ENCODE measurements around the gene XRRA1. TPM values are rescaled to one million over a fixed set of nuclear protein-coding genes. Genes with fewer than 3 reads are reported as not detected.

Gene XRRA1
- total RNA-seq, 1 donor from 2014 or later, result 16.1 TPM

DNA sequence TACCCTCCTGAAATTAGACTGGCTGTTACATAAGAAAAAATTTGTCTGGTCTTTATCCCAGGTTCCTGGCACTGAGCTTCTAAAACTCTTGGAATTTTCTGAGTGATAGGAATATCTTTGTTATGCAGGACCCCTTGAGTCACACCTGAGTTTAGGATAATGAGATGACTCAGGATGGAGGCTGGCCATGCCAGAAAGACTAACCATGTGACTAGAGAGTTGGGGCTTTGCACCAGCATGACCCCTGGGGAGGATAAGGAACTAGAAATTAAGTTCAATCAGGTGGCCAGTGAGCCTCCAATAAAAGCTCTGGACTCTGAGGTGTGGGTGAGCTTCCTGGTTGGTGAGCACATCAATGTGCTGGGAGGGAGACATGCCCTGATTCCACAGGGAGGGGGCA lies 88.1 kb downstream of the XRRA1 start:
- Mint-ChIP-seq H3K27ac (ENCODE audit: unreplicated experiment) (no peak overlapping the region), H3K4me3 (ENCODE audit: unreplicated experiment) (no peak overlapping the region)
- TF ChIP-seq, protein P1, sequence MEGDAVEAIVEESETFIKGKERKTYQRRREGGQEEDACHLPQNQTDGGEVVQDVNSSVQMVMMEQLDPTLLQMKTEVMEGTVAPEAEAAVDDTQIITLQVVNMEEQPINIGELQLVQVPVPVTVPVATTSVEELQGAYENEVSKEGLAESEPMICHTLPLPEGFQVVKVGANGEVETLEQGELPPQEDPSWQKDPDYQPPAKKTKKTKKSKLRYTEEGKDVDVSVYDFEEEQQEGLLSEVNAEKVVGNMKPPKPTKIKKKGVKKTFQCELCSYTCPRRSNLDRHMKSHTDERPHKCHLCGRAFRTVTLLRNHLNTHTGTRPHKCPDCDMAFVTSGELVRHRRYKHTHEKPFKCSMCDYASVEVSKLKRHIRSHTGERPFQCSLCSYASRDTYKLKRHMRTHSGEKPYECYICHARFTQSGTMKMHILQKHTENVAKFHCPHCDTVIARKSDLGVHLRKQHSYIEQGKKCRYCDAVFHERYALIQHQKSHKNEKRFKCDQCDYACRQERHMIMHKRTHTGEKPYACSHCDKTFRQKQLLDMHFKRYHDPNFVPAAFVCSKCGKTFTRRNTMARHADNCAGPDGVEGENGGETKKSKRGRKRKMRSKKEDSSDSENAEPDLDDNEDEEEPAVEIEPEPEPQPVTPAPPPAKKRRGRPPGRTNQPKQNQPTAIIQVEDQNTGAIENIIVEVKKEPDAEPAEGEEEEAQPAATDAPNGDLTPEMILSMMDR (IDR thresholded peaks at IDR 0.05), result no peak

DNA sequence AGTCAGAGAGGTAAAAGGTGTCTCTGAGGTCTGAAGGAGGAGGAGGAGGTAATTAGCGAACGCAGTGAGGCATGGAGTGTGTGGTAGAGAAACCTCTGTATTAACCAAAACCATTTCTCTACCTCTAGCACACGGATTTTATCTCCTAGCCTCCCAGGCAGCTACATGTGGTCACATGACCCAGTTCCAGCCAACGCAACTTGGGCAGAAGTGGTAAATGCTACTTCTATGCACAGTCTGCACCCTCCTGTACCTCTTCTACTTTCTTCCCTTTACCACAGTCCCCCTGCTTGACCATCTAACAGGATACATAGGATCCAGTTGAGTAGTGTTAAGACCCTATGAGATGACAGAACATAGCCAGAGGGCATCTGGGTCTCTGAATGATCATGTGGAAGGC lies 95.7 kb downstream of the XRRA1 start:
- Mint-ChIP-seq H3K27me3 (ENCODE audit: unreplicated experiment) (no peaks in the 10 kb centered on the region), H3K4me3 (ENCODE audit: unreplicated experiment) (no peak overlapping the region), H3K36me3 (ENCODE audit: unreplicated experiment) (peaks cover 20% of the 10 kb centered on the region), H3K9me3 (ENCODE audit: unreplicated experiment) (no peaks in the 10 kb centered on the region), H3K27ac (ENCODE audit: unreplicated experiment) (no peak overlapping the region), H3K4me1 (ENCODE audit: unreplicated experiment) (peaks cover 4% of the 10 kb centered on the region)
- no peak for DNase-seq (ENCODE audit: extremely low spot score, unreplicated experiment)
- TF ChIP-seq, protein P1 (IDR thresholded peaks at IDR 0.05), result no peak

More for the DNA sequence above, 88.1 kb downstream of the XRRA1 start:
- peaks cover 9% of the 10 kb centered on the region for H3K9me3 Mint-ChIP-seq (ENCODE audit: unreplicated experiment)
- H3K4me1 Mint-ChIP-seq (ENCODE audit: unreplicated experiment), result no peaks in the 10 kb centered on the region
- peaks cover 63% of the 10 kb centered on the region for H3K36me3 Mint-ChIP-seq (ENCODE audit: unreplicated experiment)
- no peaks in the 10 kb centered on the region for H3K27me3 Mint-ChIP-seq (ENCODE audit: unreplicated experiment)
- DNase-seq (ENCODE audit: extremely low spot score, unreplicated experiment), result no peak

DNA sequence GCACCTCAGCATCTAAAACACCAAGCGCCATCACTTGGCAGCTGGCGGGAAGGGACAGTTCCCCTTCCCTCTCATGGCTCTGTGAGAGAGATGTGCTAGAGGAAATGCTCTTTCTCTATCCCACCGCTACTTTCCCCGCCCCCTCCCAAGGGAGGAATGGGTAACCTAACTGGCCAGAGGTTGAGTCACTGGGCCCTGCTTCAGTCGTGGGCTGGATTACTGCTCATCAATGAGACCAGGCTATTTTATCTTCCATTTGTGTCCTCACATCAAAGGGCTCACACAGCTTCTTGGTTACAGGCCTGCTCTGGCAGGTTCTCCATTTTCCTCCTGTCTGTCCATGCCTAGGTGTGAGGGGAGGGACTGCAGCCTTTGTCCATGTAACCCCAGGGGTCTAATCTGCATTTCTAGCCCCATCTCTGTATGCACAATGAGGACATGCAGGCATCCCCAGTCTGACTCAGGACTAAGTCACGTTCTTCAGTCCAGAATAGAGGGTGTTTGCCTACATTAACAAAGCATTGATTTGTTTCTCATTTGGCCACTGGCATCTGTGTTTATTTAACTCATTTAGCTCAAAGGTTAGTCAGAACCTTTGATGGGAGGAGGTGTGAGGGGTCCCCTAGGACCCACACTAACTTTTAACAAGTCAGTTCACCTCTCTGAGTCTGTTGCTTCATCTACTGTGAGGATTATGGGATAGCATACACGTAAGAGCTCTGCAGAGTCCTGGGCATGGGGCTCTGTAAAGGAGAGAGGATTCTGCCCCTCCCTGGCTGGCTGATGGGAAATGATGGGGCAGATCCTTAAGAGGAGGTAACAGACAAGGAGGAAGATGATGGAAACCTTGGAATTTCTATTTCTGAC lies 99.1 kb downstream of the XRRA1 start:
- TF ChIP-seq, protein P1 (IDR thresholded peaks at IDR 0.05), result no peak
- Mint-ChIP-seq H3K9me3 (ENCODE audit: unreplicated experiment) (no peaks in the 10 kb centered on the region), H3K27ac (ENCODE audit: unreplicated experiment) (peak overlapping the region; percentile 40), H3K36me3 (ENCODE audit: unreplicated experiment) (peaks cover 11% of the 10 kb centered on the region), H3K4me1 (ENCODE audit: unreplicated experiment) (peaks cover 4% of the 10 kb centered on the region), H3K27me3 (ENCODE audit: unreplicated experiment) (no peaks in the 10 kb centered on the region), H3K4me3 (ENCODE audit: unreplicated experiment) (no peak overlapping the region)
- DNase-seq (ENCODE audit: extremely low spot score, unreplicated experiment), result no peak

DNA sequence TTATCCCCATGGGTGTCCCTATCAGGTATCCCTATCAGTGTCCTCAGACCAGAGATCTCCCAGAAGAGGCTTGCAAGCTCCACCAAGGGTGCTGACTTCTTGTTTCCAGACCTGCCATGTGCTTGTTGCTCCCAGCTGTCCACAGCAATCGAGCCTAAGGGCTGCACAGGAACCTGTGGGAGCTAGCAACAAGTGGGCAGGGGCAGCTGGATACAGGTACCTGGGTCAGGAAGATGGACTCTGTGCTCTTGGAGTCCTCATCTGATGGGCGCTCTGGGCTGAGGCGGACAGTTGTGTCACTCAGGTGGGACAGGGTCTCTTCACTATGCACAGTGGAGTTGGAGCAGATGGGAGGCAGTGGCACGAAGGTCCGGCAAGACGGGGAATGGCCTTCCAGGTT lies 101.0 kb downstream of the XRRA1 start:
- Mint-ChIP-seq H3K27ac (ENCODE audit: unreplicated experiment) (no peak overlapping the region), H3K4me3 (ENCODE audit: unreplicated experiment) (no peak overlapping the region), H3K9me3 (ENCODE audit: unreplicated experiment) (no peaks in the 10 kb centered on the region), H3K27me3 (ENCODE audit: unreplicated experiment) (no peaks in the 10 kb centered on the region), H3K4me1 (ENCODE audit: unreplicated experiment) (peaks cover 4% of the 10 kb centered on the region), H3K36me3 (ENCODE audit: unreplicated experiment) (peaks cover 20% of the 10 kb centered on the region)
- TF ChIP-seq, protein P1 (IDR thresholded peaks at IDR 0.05), result no peak
- no peak for DNase-seq (ENCODE audit: extremely low spot score, unreplicated experiment)

DNA sequence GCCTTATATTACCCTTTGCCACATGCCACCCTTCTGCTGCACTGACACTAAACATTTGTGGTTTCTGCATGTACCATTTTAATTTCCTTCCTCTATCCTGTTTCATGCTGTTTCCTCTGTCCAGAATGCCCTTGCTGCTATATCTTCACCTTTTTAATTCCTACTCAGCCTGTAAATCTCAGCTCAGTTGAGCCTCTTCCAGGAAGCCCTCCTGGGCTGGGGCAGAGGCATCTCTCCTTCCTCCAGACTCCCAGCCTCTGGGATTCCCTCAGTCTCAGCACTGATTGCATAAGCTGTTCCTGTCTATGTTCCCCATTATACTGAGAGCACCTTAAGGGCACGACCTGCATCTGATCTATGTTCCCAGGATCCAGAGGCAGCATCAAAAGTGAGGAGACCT lies 101.5 kb downstream of the XRRA1 start:
- TF ChIP-seq, protein P1 (IDR thresholded peaks at IDR 0.05), result no peak
- Mint-ChIP-seq H3K27ac (ENCODE audit: unreplicated experiment) (no peak overlapping the region), H3K36me3 (ENCODE audit: unreplicated experiment) (peaks cover 22% of the 10 kb centered on the region), H3K27me3 (ENCODE audit: unreplicated experiment) (no peaks in the 10 kb centered on the region), H3K4me3 (ENCODE audit: unreplicated experiment) (no peak overlapping the region), H3K9me3 (ENCODE audit: unreplicated experiment) (no peaks in the 10 kb centered on the region), H3K4me1 (ENCODE audit: unreplicated experiment) (peaks cover 4% of the 10 kb centered on the region)
- DNase-seq (ENCODE audit: extremely low spot score, unreplicated experiment), result no peak
